ENCODE measurements around the gene CENPN.

DNA sequence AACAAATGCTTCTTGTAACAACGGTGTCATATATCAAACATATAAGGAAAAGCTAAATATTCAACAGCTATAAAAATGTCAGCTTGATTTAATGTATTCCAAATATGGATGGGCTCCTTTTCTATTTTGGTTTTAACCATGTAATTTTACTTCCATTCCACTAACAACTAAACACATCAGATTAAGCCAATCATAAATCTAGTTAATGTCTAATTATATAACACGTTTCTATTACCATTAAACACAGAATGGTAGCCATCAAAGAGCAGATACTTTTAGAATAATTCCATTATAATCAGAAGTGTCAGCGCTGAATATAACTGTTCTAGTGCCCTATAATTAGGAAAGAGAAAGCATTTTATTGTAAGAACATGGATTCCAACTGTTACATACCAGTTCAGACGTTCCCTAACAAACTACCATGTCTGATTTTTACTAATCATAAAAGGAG is 10.3 kb upstream of the CENPN start:
- TF ChIP-seq, protein P1, sequence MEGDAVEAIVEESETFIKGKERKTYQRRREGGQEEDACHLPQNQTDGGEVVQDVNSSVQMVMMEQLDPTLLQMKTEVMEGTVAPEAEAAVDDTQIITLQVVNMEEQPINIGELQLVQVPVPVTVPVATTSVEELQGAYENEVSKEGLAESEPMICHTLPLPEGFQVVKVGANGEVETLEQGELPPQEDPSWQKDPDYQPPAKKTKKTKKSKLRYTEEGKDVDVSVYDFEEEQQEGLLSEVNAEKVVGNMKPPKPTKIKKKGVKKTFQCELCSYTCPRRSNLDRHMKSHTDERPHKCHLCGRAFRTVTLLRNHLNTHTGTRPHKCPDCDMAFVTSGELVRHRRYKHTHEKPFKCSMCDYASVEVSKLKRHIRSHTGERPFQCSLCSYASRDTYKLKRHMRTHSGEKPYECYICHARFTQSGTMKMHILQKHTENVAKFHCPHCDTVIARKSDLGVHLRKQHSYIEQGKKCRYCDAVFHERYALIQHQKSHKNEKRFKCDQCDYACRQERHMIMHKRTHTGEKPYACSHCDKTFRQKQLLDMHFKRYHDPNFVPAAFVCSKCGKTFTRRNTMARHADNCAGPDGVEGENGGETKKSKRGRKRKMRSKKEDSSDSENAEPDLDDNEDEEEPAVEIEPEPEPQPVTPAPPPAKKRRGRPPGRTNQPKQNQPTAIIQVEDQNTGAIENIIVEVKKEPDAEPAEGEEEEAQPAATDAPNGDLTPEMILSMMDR (IDR thresholded peaks at IDR 0.05; ENCODE audit: low read depth, low read length), result no peak
- TF ChIP-seq EZH2phosphoT487 (IDR thresholded peaks at IDR 0.05; ENCODE audit: low read depth), result no peak

All from OCI-LY3 (cell line).